GM19099 (cell line): ENCODE results near the gene NADK.
A peak's percentile ranks its signal among the peaks of the same experiment; 100 is the strongest.

Experiments
- POLR2A ChIP-seq: IDR thresholded peaks from 3 replicates; pipeline ENCODE4 v1.6.1; 2011; ENCODE audit warnings: low read depth; ENCODE audit not compliant: insufficient read length; ENCODE audit errors: extremely low read depth

NADK gene

DNA sequence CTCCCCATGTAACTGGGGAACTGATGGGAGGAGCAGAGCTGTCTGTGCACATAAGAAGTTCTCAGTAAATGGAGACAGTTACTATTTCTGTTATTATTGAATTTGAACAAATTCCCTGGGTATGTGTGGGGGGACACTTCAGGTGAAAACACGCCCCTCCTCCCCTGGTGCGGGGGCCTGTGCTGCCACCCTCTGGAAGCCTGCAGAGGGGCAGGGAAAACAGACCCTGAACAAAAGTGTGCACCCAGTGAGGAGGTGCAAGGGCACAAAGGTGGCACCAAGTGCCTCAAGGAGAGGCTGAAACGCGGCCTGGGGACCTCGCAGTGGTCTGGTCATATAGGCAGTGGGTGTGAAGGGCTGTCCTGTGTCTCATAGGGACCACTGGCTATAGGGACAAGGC lies 18.2 kb upstream of the NADK start:
- TF ChIP-seq POLR2A = no peak

DNA sequence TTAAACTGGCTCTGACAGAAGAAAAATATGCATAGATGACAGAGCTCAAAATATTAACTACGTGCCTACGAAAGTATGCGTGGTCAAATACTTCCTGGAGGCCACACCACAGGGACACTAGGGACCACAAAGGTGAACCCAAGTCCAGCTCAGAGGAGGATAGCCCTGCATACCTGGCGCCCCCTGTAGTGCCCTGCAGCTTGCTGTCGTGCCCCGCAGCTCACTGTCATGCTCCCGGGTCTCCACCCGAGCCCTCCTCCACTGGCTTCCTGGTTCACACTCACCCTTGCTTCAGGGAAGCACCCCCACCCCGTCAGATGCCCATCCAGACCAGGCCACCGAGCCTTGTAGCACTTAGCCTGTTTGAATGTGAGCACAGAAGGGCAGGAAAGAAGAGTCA lies 16.7 kb upstream of the NADK start:
- no peak for TF ChIP-seq POLR2A

DNA sequence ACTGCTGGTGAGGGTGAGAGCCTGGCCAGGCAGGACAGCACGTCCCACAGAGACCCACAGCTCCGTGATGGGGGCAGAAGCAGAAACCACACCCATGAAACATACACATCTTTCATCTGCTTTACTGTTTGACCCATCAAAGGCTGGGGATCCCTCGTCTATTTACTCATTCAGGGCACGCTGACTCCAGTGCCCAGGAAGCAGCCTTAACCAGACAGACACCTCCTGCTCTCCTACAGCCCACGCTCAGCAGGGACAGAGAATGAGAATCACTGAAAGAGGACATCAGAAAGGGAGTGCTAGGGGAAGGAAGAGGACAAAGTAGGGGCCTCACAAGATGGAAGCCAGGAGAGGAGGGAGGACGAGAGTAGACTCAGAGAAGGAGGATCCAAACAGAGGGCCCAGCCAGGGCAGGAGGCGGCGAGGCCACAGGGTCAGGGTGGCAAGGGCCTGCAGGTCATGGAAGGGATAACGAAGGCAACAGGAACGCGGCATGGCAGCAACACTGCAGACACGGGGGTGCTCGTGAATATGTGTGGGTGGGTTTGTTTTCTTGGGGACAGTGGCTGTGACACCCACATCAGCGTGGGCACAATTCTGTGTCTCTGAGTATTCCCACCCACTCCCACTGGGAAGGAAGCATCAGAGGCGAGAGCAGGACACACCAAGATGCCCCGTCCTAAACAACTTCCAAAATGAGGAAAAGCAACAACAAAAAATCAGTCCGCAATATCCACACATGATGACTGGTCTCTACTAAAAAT lies 15.4 kb upstream of the NADK start:
- no peak for TF ChIP-seq POLR2A

DNA sequence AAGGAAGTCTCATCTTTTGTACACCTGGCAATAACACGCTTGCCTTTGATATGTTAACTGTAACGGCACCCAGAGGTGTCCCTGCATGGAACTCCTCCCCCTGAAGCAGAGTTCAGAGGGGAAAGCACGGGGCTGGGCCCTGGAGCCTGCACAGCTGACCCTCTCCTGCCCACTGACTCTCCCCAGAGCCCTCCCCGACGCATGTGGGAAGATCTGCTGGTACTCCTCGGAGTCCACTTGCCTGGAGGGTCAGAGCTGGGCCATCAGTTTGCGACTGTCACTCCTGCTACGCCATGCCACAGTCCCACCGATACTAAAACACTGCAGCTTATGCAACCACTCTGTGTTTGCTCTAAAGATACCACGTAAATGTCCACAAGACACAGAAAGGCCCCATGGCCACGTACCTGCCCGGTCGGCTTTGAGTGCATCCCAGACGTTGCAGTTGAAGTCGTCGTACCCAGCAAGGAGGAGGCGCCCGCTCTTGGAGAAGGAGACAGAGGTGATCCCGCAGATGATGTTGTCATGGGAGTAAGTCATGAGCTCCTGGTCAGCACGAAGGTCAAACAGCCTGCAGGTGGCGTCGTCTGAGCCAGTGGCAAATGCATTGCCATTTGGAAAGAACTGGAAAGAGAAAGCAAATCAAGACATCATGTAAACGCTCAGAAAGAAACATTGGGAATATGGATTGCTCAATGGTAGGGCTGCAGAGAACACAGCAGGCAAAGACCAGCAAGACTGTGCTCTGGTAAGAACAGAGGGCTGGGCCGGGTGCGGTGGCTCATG lies 10.6 kb upstream of the NADK start:
- no peak for TF ChIP-seq POLR2A

DNA sequence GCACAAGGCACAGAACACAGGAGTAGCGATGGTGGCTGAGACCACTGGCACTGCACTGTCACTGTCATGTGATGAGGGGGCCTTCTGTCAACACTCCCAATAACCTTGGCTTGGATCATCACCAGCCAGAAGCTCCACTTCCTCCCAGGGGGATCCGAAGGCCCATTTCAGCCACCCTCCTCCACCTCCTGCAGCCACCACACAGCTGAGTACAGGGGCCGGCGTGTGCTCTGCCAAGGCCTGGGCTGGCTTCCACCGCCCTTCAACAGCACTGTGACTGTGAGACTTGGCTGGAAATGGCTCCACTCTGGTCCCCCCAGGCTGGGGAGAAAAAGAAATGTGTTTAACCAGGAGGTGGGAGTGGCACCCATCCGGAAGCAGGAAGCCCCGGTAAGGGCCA lies 9.9 kb upstream of the NADK start:
- TF ChIP-seq POLR2A = no peak

DNA sequence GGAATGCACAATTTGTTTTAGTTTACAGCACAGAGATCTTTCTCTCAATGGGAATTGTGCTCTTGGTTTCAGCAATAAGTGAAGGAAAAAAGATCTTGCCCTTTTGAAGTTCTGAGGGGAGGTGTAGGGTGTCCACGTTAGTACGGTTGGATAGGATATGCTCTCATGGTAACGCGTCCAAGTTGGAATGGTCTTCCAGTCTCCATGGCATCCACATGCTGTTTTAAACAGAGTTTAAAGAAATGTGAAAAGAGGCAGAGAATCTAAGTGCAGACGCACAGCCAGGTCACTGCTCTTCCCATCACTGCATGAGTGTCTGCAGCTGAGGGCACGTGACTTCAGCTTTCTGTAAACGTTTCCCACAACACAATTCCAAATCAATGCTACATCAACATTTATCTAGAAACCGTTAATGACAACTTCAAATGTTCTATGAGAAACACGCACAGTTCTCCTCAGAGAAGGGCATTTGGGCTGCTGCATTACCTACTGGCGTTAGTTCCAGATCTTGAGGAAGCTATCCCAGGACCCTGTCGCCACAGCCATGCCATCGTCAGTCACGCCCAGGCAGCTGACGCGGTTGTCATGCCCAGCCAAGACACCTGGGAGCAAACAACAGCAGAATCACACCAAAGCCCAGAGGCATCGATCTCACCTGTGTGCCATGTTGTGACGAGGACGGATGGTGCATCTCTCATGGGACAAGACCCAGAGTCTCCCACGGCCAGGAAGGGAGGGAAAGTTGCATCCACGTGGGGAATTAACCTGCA lies 8.8 kb upstream of the NADK start:
- no peak for TF ChIP-seq POLR2A

DNA sequence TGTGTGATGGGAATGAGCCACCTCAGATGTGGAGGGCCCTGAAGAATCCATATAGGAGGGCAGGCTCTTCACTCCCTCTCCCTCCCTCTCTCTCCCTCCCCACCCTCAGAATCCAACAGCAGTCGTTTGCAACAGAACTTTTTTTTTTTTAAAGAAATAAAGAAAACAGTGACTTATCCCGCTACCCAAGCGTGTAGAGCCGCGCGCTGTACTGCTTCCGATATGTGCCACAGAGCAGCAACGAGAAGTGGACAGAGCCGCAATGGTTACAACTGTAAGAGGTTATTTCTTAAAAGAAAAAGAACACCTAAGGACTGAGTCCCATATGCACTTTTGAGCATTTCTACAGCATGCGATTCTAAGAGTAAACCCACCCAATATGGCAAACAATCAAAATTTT lies 7.4 kb upstream of the NADK start:
- TF ChIP-seq POLR2A = no peak

DNA sequence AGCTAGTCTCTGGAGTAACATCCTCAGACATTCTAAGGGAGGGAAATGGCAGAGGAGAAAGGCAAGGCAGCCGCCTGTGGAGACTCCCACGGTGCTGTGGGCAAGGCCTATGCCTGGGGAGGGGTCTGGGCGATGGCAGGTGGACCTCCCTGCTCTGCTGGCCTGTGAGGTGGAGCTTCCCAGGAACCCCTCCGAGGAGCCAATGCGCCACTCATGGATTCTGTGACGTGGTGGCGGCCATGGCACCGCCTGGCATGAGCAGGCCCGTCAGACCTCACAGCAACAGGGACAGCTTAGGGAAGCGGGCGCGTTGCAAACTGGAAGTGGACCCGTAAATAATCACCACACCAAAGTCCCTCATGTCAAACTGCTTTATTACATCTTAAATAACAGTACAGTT lies 6.7 kb upstream of the NADK start:
- TF ChIP-seq POLR2A = no peak

DNA sequence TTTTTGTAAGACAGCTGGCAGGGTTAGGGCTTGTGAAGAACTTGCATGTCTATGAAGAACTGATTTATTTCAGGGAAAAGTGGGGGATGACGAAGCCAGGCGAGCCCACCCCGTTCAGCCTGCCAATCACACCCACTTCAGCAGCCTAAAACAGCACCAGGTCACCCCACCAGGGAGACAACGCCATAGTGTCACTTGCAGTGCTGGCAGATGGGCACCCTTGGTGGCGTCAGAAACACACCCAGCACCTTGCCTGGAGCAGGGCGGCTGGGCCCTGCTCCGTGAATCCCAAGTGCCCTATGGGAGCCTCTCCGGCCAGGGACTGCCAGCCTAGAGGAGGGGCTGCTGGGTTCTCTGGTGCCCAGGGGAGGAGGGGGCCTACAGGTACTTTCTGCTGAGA lies 5.0 kb upstream of the NADK start:
- TF ChIP-seq POLR2A = no peak

DNA sequence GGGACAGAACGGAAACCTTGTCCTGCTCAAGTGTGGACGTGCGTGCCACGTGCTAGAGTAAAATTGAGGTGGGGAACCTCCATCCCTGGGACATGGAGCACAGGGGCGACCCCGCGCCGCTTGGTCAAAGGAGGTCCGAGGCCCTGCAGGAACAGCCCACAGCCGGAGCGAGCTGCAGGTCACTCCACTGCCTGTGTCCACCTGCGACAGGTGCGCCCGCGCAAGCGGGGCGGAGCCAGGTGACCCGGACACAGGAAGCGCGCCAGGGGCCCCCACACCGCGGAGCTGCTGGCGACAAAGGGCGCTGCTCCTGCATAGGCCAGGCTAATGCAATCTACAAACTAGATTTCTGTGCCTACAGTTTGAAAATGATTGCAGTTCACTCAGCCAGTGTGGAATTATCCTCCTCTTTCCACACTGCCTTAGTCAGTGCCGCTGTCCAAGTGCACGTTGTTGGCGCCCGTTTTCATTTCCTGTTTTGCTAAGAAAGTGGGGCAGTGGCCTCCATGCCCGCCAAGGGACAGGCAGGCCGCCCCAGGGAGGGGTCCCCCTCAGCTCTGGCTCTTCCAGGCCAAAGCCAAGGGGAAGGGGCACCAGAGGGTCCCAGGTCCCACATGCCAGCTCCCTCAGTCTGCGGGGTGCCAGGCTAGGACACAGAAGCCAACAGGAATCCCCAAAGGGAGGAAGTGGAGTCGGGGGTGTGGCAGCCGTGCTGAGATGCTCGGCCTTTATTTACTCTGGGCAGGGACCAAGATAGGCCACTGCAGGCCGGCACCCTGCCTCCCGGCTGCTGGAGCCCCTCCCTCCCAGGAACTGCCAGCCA lies 4.3 kb upstream of the NADK start:
- TF ChIP-seq POLR2A = no peak

DNA sequence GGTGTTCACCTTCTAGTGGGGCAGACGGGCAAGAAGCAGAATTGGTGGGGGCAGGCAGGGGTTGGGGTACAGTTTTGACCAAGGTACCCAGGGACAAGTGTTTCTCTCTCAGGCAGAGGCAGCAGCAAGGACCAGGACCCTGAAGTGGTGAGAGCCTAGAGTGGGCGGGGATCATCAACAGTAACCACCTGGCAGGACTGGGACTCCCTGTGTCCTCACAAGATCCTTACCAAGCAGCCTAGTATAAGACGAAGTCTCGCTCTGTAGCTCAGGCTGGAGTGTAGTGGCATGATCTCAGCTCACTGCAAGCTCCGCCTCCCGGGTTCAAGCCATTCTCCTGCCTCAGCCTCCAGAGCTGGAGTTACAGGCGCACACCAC lies 3.2 kb upstream of the NADK start:
- TF ChIP-seq POLR2A = no peak

DNA sequence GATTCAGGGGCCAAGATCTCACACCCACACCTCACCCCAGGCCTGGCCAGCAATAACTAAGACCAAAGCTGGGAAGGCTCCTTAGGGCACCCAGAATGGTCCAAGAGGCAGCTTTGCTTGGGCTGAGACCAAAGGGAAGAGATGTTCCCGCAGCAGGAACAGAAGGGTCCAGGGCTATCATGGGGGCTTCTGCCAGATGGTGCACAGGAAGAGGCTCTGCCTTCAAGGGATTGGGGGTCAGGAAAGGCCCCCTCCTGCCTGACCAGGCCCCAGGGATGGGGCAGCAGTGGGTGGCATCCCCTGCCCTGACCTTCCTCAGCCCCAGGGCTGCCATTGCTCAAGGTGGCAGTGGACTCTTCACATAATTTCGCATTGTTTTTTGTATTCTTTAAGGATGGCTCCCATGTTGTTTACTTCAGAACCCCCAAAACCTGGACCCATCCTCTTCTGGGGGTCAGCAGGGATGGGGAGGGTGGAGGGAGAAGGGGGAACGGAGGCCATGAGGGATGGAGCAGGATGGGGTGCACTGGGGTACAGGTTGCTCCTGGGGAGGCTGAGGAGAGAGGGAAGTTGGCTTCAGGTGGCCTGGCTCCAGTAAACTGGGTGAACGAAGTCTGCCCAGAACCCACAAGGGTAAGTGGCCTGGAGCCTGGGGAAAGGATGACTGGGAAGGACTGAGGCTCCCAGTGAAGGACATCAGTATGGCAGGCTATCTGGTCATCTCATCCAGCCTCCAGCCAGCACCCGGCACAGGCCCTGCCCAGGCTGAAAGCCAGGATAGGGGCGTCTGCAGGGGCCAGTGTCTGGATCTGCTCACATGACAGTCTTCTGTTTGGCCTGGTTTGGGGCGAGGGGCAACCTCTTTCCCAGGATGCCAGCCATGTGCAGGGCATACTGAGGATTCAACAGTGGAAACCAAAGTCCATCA lies 2.6 kb upstream of the NADK start:
- no peak for TF ChIP-seq POLR2A

DNA sequence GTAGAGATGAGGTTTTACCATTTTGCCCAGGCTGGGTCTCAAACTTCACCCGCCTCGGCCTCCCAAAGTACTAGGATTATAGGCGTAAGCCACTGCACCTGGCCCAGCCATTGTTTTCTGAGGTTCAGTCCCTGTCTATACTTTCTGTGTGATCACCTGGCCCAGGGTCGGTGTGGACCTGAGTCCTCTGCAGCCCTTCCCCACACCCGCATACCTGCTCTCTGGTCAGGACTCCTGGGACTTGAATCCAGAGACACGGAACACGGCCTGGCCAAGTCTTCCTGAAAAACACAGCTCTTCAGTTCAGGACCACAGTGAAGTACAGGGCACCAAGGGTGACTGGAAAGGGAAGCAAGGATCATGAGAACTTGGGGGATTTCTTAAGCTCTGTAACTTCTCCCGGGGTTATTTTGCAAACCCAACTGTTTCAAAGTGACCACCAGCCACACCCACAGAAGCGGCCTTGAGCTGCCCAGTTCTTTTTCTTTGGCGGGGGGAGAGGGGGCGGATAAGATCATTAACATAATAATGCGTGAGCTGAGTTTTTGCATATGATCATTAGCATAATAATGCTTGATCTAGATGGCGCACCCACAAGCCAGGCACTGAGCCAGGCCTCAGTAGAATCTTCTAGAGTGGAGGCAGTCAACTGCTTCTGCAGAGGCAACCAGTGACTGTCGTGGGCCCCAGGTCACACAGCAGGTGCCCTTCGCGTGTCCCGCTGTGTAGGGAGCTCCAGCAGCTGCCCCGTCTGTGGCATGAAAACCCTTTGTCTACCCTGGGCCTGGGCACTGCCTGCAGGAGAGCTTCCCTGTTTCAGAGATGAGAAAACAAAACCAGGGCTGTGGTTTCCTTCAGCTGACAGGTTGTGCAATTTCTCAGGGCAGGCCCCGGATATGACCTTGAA lies 1.7 kb upstream of the NADK start:
- peak; percentile 33 for TF ChIP-seq POLR2A

DNA sequence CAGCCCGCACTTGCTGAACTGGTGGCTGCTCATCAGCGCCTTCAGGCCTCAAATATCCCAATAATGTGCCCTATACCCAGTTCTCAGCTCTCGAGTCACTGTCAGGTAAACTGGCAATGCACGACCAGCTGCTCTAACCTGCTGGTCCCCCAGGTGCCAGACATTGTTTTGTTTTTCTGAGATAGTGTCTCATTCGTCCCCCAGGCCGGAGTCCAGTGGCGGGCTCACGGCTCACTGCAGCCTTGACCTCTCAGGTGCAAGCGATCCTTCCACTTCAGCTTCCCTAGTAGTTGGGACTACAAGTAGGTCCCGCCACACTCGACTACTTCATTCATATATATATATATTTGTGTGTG lies 1.0 kb upstream of the NADK start:
- no peak for TF ChIP-seq POLR2A
